Heart right ventricle (tissue), 16 donors: ENCODE results near the gene PEAK3. TPM values are rescaled to one million over a fixed set of nuclear protein-coding genes. Genes with fewer than 3 reads are reported as not detected.
A peak's percentile ranks its signal among the peaks of the same experiment; 100 is the strongest.

Source experiments
- ATAC-seq, 8 donors: fragments of 200-7000 bp; cut with Tn5 transposase; one replicate each; pipeline ENCODE4 v1.9.1; 2020; ENCODE audit warnings: mild to moderate bottlenecking in 8 of 8, moderate library complexity in 8 of 8, moderate number of reproducible peaks in 1 of 8
- DNase-seq, 2 donors: peaks; one replicate each; pipeline ENCODE4 v3.0.0-alpha.2; 2020
- H3K27ac ChIP-seq, 10 donors: fragments of 200-600 bp; sonication (generic) in 2 of 10; one replicate each; pipeline versions ENCODE4 v1.5.0 to v1.8.0; 2020 to 2022; ENCODE audit warnings: mild to moderate bottlenecking in 3 of 10
- H3K27me3 ChIP-seq, 7 donors: fragments of 200-600 bp; one replicate each; pipeline ENCODE4 v1.8.0; 2021 to 2022; ENCODE audit warnings: mild to moderate bottlenecking in 2 of 7
- H3K36me3 ChIP-seq, 9 donors: fragments of 200-600 bp; sonication (generic) in 1 of 9; one replicate each; pipeline versions ENCODE4 v1.5.0 to v1.8.0; 2020 to 2022; ENCODE audit warnings: mild to moderate bottlenecking in 2 of 9
- H3K4me1 ChIP-seq, 9 donors: fragments of 200-600 bp; sonication (generic) in 1 of 9; one replicate each; pipeline versions ENCODE4 v1.5.0 to v1.8.0; 2020 to 2022; ENCODE audit warnings: mild to moderate bottlenecking in 4 of 9
- H3K4me3 ChIP-seq, 10 donors: fragments of 200-600 bp; sonication (generic) in 2 of 10; one replicate each; pipeline versions ENCODE4 v1.5.0 to v1.8.0; 2020 to 2022; ENCODE audit warnings: mild to moderate bottlenecking in 7 of 10, moderate library complexity in 2 of 10
- H3K9me3 ChIP-seq, 11 donors: fragments of 200-600 bp in 10 of 11; sonication (generic) in 2 of 11; one replicate each; pipeline versions ENCODE4 v1.5.0 to v1.8.0; 2013 to 2022; ENCODE audit warnings: mild to moderate bottlenecking in 2 of 11, control low read depth in 1 of 11, moderate library complexity in 1 of 11
- WGBS, 2 donors: extraction: QIAGEN DNeasy Blood & Tissue Kit; methylation state at CpG; one replicate each; pipeline ENCODE4 v1.1.7; 2013; ENCODE audit warnings: inconsistent platforms in 1 of 2; 5-methylcytosine and 5-hydroxymethylcytosine counted together
- intact Hi-C, 10 donors: fragments of 100-400 bp; cut with DNase I; formaldehyde crosslinking; loops; one replicate each; pipeline versions ENCODE4 v1.11.1 to v1.14.2; 2022
- polyA plus RNA-seq, 2 donors: library from polyadenylated mRNA; stranded (reverse); fragments of 200-250 nt; gene quantifications; one replicate each; pipeline ENCODE4 v1.2.3, GENCODE V29; 2013
- total RNA-seq, 10 donors: library from RNA; stranded (reverse); fragmentation: NEBNext Ultra II Directional in 3 of 10; extraction: Animal tissue kit (Norgen Biotek cat#: 25700) in 3 of 10; gene quantifications; one replicate each; pipeline versions ENCODE4 v1.2.1 to v1.2.4, GENCODE V29; 2021 to 2023
- TF ChIP-seq, protein P1 (sequence below), 9 donors: fragments of 200-600 bp; sonication (generic) in 2 of 9; IDR thresholded peaks; one replicate each; pipeline versions ENCODE4 v1.5.0 to v1.8.0; 2021 to 2022; ENCODE audit warnings: antibody characterized with exemption in 9 of 9, mild to moderate bottlenecking in 5 of 9, moderate library complexity in 1 of 9
- donor health status: Arrhythmogenic right ventricular cardiomyopathy.
- donor health status: ischemic (EF 13 %, LVEDD 7.1; RV severe dilation, severe dysfunction).
- donor health status: healthy with polysubstance abuse.
- donor health status: DM: no; HTN: yes; CAD: no.
- donor health status: DM: no; HTN: no; CAD: no.
- donor health status: ischemic (EF 25% LVEDD 6.9; RV normal size, moderate dysfunction).
- donor health status: ischemic (EF 25% LVEDD 5.7; RV mildly dilated, moderate dysfunction).
- donor health status: healthy.
- donor health status: DM: yes; HTN: yes; CAD: no.
- donor health status: Ischemic cardiomyopathy.
- donor health status: ischemic (EF 35%, LVEDD 5.7; RV mildly dilated, moderate dysfunction).
- donor health status: nonischemic (EF 11% LVEDD 7.7; RV severe dilation, severe dysfunction).
- donor health status: DM: yes; HTN: yes; CAD: no.
- donor health status: PGD.
- donor health status: ischemic (EF 29% LVEDD 5.4; RV normal size, mild dysfunction).
- donor health status: nonischemic (EF 23%, LVEDD 6.1; RV moderate dilation, normal function).

The PEAK3 gene
- total and polyA plus RNA-seq, 12 donors = 0.11 to 1.1 (median 0.19) TPM

- Histone ChIP-seq H3K36me3 (peaks cover 0 to 47% (median 0%) of the 10 kb centered on the region in 9 donors), H3K4me1 (peaks cover 19 to 45% (median 41%) of the 10 kb centered on the region in 9 donors), H3K27me3 (no peaks in the 10 kb centered on the region), H3K4me3 (peak overlapping the region in 3 of 10 donors; percentile 71 to 92 (median 91)), H3K9me3 (no peaks in the 10 kb centered on the region), H3K27ac (peak overlapping the region in 1 of 10 donors; percentile 93)
- DNase-seq (no peak), ATAC-seq (no peak)
- 86 to 87% methylated on average over 16 of the region's 16 CpGs for WGBS, 2 donors
- intact Hi-C loops = no loop called here
- TF ChIP-seq, protein P1, sequence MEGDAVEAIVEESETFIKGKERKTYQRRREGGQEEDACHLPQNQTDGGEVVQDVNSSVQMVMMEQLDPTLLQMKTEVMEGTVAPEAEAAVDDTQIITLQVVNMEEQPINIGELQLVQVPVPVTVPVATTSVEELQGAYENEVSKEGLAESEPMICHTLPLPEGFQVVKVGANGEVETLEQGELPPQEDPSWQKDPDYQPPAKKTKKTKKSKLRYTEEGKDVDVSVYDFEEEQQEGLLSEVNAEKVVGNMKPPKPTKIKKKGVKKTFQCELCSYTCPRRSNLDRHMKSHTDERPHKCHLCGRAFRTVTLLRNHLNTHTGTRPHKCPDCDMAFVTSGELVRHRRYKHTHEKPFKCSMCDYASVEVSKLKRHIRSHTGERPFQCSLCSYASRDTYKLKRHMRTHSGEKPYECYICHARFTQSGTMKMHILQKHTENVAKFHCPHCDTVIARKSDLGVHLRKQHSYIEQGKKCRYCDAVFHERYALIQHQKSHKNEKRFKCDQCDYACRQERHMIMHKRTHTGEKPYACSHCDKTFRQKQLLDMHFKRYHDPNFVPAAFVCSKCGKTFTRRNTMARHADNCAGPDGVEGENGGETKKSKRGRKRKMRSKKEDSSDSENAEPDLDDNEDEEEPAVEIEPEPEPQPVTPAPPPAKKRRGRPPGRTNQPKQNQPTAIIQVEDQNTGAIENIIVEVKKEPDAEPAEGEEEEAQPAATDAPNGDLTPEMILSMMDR (IDR thresholded peaks at IDR 0.05) = no peak
Observed at GRCh38 chr19:2326699-2327360, 44.9 kb upstream of the PEAK3 start.

GRCh38 chr19:2325281-2326046, 43.5 kb upstream of the PEAK3 start:
- Histone ChIP-seq H3K4me3 (no peak overlapping the region), H3K27me3 (no peaks in the 10 kb centered on the region), H3K27ac (no peak overlapping the region), H3K4me1 (peaks cover 14 to 32% (median 31%) of the 10 kb centered on the region in 9 donors), H3K36me3 (peaks cover 0 to 54% (median 0%) of the 10 kb centered on the region in 9 donors), H3K9me3 (no peaks in the 10 kb centered on the region)
- ATAC-seq (no peak), DNase-seq (no peak)
- TF ChIP-seq, protein P1 (IDR thresholded peaks at IDR 0.05) = no peak
- WGBS, 2 donors = 79 to 80% methylated on average over 29 of the region's 29 CpGs
- intact Hi-C loops = no loop called here

GRCh38 chr19:2324220-2324948, 42.4 kb upstream of the PEAK3 start:
- no peak for DNase-seq
- TF ChIP-seq, protein P1 (IDR thresholded peaks at IDR 0.05) = no peak
- H3K36me3 ChIP-seq = peaks cover 0 to 54% (median 0%) of the 10 kb centered on the region in 9 donors
- intact Hi-C loops = no loop called here
- peaks cover 8 to 26% (median 21%) of the 10 kb centered on the region in 9 donors for H3K4me1 ChIP-seq
- no peak for ATAC-seq
- no peaks in the 10 kb centered on the region for H3K9me3 ChIP-seq
- H3K4me3 ChIP-seq = no peak overlapping the region
- H3K27me3 ChIP-seq = no peaks in the 10 kb centered on the region
- 87 to 88% methylated on average over 34 of the region's 34 CpGs for WGBS, 2 donors
- no peak overlapping the region for H3K27ac ChIP-seq

GRCh38 chr19:2323707-2324106, 41.7 kb upstream of the PEAK3 start:
- DNase-seq = no peak
- no peak overlapping the region for H3K27ac ChIP-seq
- TF ChIP-seq, protein P1 (IDR thresholded peaks at IDR 0.05) = no peak
- ATAC-seq = no peak
- H3K27me3 ChIP-seq = no peaks in the 10 kb centered on the region
- H3K36me3 ChIP-seq = peaks cover 0 to 54% (median 0%) of the 10 kb centered on the region in 9 donors
- 92 to 93% methylated on average over 19 of the region's 19 CpGs for WGBS, 2 donors
- H3K4me1 ChIP-seq = peaks cover 8 to 23% (median 17%) of the 10 kb centered on the region in 9 donors
- H3K9me3 ChIP-seq = no peaks in the 10 kb centered on the region
- no peak overlapping the region for H3K4me3 ChIP-seq
- intact Hi-C loops = no loop called here
